ENCODE measurements around the gene MATN4.

- no peak for TF ChIP-seq CTCF (conservative IDR thresholded peaks at IDR 0.05; ENCODE audit: low read depth in 2 of 2)
- TF ChIP-seq EZH2phosphoT487 (IDR thresholded peaks at IDR 0.05; ENCODE audit: unreplicated experiment) = no peak
- no peak for TF ChIP-seq ZNF114 (CRISPR knock-in tag; IDR thresholded peaks at IDR 0.05)
These were observed 40.1 kb upstream of the MATN4 start, which contains the start of gene SDC4 for GRCh38 chr20:45347936-45348778.

All from GM23338 (cell line).